ENCODE data around the gene TTC39A. TPM values are rescaled to one million over a fixed set of nuclear protein-coding genes. Genes with fewer than 3 reads are reported as not detected.

TTC39A gene
- polyA plus RNA-seq, 2 of the 4 experiments (the other 2 are of a cell fraction) = 1.4 to 6.2 TPM

DNA sequence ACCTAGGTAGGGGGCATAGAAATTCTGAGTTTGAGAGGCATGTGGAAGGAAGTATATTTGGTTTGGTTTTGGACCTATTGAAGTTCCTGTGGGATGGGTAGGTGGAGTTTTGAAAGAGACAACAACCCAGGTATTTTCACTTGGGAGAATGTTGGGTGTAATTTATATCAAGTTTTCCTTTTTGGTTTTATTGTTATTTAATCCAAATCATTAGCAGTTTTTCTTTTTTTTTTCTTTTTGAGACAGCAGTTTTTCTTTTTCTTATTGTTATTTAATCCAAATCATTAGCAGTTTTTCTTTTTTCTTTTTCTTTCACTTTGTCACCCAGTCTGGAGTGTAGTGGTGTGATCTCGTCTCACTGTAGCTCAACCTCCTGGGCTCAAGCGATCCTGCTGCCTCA is 64.2 kb downstream of the TTC39A start:
- H3K9me3 ChIP-seq = no peaks in the 10 kb centered on the region
- CTCF ChIA-PET = interaction anchor here (1.8 kb wide), 1 partner anchor 30 kb away, joined by 6 read pairs; no protein-coding TSS in a partner anchor
- POLR2A ChIA-PET = no interaction called here
- TF ChIP-seq JUNB (IDR thresholded peaks at IDR 0.05) = no peak
- TF ChIP-seq, protein P1, sequence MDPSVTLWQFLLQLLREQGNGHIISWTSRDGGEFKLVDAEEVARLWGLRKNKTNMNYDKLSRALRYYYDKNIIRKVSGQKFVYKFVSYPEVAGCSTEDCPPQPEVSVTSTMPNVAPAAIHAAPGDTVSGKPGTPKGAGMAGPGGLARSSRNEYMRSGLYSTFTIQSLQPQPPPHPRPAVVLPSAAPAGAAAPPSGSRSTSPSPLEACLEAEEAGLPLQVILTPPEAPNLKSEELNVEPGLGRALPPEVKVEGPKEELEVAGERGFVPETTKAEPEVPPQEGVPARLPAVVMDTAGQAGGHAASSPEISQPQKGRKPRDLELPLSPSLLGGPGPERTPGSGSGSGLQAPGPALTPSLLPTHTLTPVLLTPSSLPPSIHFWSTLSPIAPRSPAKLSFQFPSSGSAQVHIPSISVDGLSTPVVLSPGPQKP (IDR thresholded peaks at IDR 0.05; ENCODE audit: low read depth, low read length) = no peak
- TF ChIP-seq CBX8 (IDR thresholded peaks at IDR 0.05) = no peak
- TF ChIP-seq, protein P2, sequence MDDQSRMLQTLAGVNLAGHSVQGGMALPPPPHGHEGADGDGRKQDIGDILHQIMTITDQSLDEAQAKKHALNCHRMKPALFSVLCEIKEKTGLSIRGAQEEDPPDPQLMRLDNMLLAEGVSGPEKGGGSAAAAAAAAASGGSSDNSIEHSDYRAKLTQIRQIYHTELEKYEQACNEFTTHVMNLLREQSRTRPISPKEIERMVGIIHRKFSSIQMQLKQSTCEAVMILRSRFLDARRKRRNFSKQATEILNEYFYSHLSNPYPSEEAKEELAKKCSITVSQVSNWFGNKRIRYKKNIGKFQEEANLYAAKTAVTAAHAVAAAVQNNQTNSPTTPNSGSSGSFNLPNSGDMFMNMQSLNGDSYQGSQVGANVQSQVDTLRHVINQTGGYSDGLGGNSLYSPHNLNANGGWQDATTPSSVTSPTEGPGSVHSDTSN (IDR thresholded peaks at IDR 0.05) = no peak
- no peak for TF ChIP-seq FOXS1 (CRISPR knock-in tag; IDR thresholded peaks at IDR 0.05)
- TF ChIP-seq BCL3 (IDR thresholded peaks at IDR 0.05) = no peak
- no peak for TF ChIP-seq EHMT2 (IDR thresholded peaks at IDR 0.05; ENCODE audit: low read depth)
- TF ChIP-seq CHD2 (IDR thresholded peaks at IDR 0.05; ENCODE audit: low read length, partially characterized antibody) = no peak
- TF ChIP-seq NFE2L2 (conservative IDR thresholded peaks at IDR 0.05; ENCODE audit: low read length) = no peak
- TF ChIP-seq HOXB13 (CRISPR knock-in tag; IDR thresholded peaks at IDR 0.05; ENCODE audit: low read depth) = no peak
- TF ChIP-seq EHF (CRISPR knock-in tag; IDR thresholded peaks at IDR 0.05) = no peak
- TF ChIP-seq HES2 (IDR thresholded peaks at IDR 0.05) = no peak
- TF ChIP-seq BHLHE40 (IDR thresholded peaks at IDR 0.05; ENCODE audit: low read depth, low read length) = no peak
- TF ChIP-seq REST (IDR thresholded peaks at IDR 0.05) = no peak
- TF ChIP-seq SMC3 (IDR thresholded peaks at IDR 0.05) = no peak
- TF ChIP-seq MAFK (IDR thresholded peaks at IDR 0.05; ENCODE audit: partially characterized antibody) = no peak
- no peak for TF ChIP-seq FOSB (CRISPR knock-in tag; IDR thresholded peaks at IDR 0.05)
- 97% methylated on average over 2 of the region's 2 CpGs for WGBS (ENCODE audit: missing lambda C conversion rate)
- DNase-seq (ENCODE audit: low read depth in 1 of 2, low spot score in 1 of 2) = no peak
- no peak for FAIRE-seq
- ATAC-seq = no peak
- H3K4me3 ChIP-seq = no peak overlapping the region
- no peak overlapping the region for H3K4me2 ChIP-seq
- peaks cover 11% of the 10 kb centered on the region; the same call in 1 of the 3 replicates for H3K4me1 ChIP-seq
- no peak overlapping the region for H3K27ac ChIP-seq

DNA sequence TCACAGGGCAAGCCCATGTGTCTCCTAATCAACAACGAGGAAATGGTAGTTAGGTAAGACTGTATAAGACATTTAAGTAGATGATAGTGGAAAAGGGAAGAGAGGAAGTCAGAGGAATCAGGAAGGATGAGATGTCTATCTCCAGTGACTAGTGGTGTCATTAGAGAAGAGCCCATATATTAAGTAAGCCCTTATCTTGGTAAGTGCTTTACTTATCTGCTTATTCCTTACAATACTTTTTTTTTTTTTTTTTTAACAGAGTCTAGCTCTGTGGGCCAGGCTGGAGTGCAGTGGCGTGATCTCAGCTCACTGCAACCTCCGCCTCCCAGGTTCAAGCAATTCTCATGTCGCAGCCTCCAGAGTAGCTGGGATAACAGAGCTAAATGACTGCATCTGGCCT is 64.7 kb downstream of the TTC39A start:
- H3K27ac ChIP-seq = no peak overlapping the region
- ATAC-seq (no peak), FAIRE-seq (no peak), DNase-seq (ENCODE audit: low read depth in 1 of 2, low spot score in 1 of 2) (no peak)
- 72% methylated on average over 4 of the region's 4 CpGs for WGBS (ENCODE audit: missing lambda C conversion rate)
- H3K4me2 ChIP-seq = no peak overlapping the region
- POLR2A ChIA-PET = no interaction called here
- H3K4me3 ChIP-seq = no peak overlapping the region
- CTCF ChIA-PET = interaction anchor here (1.8 kb wide), 1 partner anchor 31 kb away, joined by 6 read pairs; no protein-coding TSS in a partner anchor
- TF ChIP-seq KDM5A (IDR thresholded peaks at IDR 0.05) (no peak), MAFK (IDR thresholded peaks at IDR 0.05; ENCODE audit: partially characterized antibody) (no peak), REST (IDR thresholded peaks at IDR 0.05) (no peak), NR3C1 (IDR thresholded peaks at IDR 0.05) (no peak), CHD4 (IDR thresholded peaks at IDR 0.05; ENCODE audit: borderline replicate concordance) (no peak), HOXA7 (CRISPR knock-in tag; IDR thresholded peaks at IDR 0.05) (no peak), FOSB (CRISPR knock-in tag; IDR thresholded peaks at IDR 0.05) (no peak), ZC3H11A (IDR thresholded peaks at IDR 0.05) (no peak)
- TF ChIP-seq, protein P3, sequence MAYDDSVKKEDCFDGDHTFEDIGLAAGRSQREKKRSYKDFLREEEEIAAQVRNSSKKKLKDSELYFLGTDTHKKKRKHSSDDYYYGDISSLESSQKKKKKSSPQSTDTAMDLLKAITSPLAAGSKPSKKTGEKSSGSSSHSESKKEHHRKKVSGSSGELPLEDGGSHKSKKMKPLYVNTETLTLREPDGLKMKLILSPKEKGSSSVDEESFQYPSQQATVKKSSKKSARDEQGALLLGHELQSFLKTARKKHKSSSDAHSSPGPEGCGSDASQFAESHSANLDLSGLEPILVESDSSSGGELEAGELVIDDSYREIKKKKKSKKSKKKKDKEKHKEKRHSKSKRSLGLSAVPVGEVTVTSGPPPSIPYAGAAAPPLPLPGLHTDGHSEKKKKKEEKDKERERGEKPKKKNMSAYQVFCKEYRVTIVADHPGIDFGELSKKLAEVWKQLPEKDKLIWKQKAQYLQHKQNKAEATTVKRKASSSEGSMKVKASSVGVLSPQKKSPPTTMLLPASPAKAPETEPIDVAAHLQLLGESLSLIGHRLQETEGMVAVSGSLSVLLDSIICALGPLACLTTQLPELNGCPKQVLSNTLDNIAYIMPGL (CRISPR knock-in tag; IDR thresholded peaks at IDR 0.05; ENCODE audit: borderline replicate concordance) = no peak
- no peaks in the 10 kb centered on the region for H3K9me3 ChIP-seq
- peaks cover 15% of the 10 kb centered on the region; the same call in 1 of the 3 replicates for H3K4me1 ChIP-seq
